Stimulated activated CD4-positive, alpha-beta T cell treated with anti-CD3 and anti-CD28 coated beads, Interleukin-1b, Interleukin-23, amount 100 ng/mL, for 4 hours (primary cell): ENCODE results near the gene EXOC4.
"Not testable (repeated sequence)": the region's sequence is repeated elsewhere in the genome, so short reads cannot be mapped to it uniquely, and the experiment has no call there.

Experiments used
- DNase-seq, 2 donors: peaks; one replicate each; pipeline ENCODE4 v3.0.0-alpha.2; 2020; ENCODE audit warnings: low read depth in 2 of 2

Gene EXOC4

DNA sequence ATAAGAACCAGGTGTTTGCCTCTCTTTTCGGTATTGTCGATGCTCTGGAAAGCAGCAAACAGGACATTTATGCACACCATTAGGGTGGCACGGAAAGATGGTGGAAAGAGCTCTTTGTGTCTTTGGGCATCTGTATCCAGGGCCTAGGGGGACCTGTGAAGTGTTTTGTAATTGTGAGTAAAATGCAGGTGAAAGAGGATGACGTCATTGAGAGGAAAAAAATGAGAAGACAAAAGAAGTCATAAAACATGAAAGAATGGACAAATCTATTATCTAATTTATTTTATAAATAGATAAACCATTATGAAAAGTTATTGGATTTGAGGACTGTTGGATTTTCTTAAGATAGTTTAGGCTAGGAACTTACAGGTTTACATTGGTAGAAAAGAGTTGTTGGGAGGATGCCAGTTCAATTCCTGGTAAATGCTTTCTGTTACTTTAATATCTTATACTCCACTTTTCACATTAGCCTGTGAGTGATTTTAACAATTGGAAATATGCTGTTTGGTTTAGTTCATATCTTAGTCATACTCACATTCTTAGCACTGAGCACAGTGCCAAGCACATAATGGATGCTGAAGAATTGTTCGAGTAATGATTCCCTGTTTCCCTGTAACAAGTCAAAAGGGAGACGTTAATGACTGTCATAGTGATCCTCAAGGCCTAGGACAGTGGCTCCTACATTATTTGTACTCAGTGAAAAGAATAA is 62.6 kb downstream of the EXOC4 start:
- DNase-seq, result no peak

- no peak for DNase-seq
Measured at GRCh38 chr7:133319842-133320241, 67.0 kb downstream of the EXOC4 start.

GRCh38 chr7:133320891-133321290 is 68.0 kb downstream of the EXOC4 start:
- DNase-seq, result no peak

- DNase-seq, result not testable (repeated sequence)
Measured at GRCh38 chr7:133321366-133321765, 68.5 kb downstream of the EXOC4 start.

DNA sequence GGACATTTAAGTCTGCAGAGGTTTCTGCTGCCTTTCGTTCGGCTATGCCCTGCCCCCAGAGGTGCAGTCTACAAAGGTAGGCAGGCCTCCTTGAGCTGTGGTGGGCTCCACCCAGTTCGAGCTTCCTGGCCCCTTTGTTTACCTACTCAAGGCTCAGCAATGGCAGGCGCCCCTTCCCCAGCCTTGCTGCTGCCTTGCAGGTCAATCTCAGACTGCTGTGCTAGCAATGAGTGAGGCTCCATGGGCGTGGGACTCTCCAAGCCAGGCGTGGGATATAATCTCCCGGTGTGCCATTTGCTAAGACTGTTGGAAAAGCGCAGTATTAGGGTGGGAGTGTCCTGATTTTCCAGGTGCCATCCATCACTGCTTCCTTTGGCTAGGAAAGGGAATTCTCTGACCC is 73.9 kb downstream of the EXOC4 start:
- DNase-seq, result not testable (repeated sequence)

DNA sequence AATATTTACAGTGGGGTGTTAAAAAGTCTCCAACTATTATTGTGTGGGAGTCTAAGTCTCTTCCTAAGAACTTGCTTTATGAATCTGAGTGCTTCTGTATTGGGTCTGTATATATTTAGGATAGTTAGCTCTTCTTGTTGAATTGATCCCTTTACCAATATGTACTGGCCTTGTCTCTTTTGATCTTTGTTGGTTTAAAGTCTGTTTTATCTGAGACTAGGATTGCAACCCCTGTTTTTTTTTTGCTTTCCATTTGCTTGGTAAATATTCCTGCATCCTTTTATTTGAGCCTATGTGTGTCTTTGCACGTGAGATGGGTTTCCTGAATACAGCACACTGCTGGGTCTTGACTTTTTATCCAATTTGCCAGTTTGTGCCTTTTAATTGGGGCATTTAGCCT is 75.1 kb downstream of the EXOC4 start:
- DNase-seq, result not testable (repeated sequence)

DNA sequence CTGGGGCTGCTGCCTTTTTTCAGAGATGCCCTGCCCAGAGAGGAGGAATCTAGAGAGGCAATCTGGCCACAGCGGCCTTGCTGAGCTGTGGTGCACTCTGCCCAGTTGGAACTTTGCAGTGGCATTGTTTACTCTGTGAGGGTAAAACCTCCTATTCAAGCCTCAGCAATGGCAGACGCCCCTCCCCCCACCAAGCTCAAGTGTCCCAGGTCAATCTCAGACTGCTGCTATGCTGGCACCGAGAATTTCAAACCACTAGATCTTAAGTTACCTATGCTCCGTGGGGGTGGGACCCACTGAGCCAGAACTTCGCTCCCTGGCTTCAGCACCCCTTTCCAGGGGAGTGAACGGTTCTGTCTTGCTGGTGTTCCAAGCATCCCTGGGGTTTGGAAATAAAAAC is 77.2 kb downstream of the EXOC4 start:
- no peak for DNase-seq

DNA sequence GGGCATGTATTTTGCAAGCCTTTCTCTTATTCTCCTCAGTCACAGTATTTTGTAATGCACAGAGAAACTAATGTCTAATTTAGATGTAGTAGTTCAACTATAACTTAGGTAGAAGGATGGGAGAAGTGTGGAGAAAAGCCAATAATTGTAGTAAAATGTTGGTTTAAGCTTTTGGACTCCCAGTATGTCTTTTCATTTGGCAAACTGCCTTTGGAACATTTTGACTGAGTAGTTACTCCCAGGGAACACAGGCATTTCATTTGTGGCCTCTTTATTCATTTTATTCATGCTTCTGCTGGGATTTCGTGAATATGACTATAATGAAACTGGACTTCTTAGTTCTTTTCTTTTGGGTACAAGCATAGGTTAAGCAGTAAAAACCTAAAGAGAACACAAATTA is 79.0 kb downstream of the EXOC4 start:
- DNase-seq, result no peak

GRCh38 chr7:133339772-133340171 is 86.9 kb downstream of the EXOC4 start:
- no peak for DNase-seq

DNA sequence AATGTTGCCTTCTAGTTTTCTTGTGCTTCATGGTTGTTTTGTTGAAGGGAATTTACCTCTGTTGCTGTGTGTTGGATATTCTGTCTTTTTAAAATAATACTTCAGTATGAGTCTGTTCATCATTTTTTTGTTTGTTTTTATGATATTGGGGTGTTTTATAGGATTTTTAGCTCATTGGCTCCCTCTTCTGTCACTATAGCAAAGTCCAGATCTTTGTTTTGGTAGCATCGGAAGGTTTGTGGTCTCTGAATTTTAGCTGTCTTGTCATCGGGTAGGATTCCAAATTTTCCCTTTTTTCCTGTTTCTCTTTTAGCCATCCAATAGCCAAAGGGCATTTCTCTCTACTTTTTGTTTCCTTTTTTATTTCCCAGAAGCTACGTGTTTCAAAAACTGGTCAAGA is 91.4 kb downstream of the EXOC4 start:
- DNase-seq, result no peak

- DNase-seq, result no peak
Measured at GRCh38 chr7:133345690-133346421, 93.0 kb downstream of the EXOC4 start.

GRCh38 chr7:133348250-133348649 is 95.4 kb downstream of the EXOC4 start:
- no peak for DNase-seq

GRCh38 chr7:133349101-133349500 is 96.2 kb downstream of the EXOC4 start:
- no peak for DNase-seq

DNA sequence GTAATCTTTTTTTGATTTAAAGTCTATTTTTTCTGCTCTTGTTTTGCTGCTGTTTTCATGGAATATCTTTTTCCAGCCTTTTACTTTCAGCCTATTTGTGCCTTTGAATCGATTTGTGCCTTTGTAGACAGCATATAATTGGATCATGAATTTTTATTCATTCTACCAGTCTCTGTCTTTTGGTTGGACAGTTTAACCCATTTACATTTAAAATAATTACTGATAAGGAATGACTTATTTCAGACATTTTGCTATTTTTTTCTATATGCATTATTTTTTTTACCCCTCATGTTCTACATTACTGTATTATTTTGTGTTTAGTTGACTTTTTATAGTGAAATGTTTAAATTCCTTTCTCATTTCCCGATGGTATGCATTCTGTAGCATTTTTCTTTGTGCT is 99.6 kb downstream of the EXOC4 start:
- no peak for DNase-seq

DNA sequence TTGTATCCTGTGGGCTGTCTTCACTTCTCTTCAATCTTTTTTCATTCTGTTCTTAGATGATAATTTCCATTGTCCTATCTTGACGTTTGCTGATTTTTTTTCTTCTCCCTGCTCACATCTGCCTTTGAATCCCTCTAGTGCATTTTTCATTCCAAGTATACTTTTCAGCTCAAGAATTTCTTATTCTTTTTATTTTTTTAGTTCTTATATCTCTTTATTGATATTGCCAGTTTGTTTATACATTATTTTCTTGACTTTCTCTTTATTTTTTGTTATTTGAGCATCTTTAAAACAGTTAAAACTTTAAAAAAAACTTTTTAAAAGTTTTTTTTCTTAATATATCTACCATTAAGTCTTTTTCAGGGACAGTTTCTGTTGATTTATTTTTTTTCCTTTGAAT is 100.9 kb downstream of the EXOC4 start:
- DNase-seq, result no peak

- no peak for DNase-seq
Measured at GRCh38 chr7:133354546-133355324, 101.9 kb downstream of the EXOC4 start.

GRCh38 chr7:133355325-133355708 is 102.4 kb downstream of the EXOC4 start:
- DNase-seq, result no peak

DNA sequence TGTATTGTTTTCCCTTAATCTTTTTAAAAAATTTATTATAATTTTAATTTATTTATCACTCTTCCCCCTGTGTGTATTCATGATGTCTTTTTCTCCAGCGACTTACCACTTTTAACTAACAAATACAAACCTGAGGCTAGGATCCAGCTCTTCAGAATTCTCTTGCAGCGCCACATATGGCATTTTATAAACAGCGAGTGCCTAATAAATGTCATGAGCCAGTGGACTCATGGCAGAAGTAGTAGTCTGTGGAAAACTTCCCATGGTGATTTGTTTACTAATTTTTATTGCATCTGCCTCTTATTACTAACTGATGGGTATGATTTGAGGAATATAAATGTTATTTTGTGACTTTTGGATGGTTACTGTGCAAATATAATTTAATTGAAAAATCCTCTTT is 102.9 kb downstream of the EXOC4 start:
- DNase-seq, result no peak

DNA sequence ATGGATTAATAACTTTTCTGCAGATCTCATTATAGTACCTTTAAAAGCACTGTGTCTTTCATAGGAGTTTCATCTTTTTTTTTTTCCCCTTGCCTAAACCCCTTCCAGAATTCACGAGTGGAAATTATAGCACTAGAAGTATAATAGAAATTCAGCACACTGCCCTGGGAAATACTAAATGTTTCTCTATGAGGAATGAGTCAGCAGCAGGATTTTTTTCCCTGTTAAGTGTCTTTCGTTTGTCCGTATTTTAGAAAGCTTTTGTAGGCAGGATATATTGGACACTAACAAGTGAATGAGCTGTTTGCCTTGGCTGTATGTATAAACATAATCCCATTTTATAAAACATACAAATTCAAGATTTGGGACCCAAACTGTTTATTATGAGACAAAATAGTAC is 105.8 kb downstream of the EXOC4 start:
- no peak for DNase-seq

- DNase-seq, result no peak
Measured at GRCh38 chr7:133359449-133359848, 106.6 kb downstream of the EXOC4 start.

DNA sequence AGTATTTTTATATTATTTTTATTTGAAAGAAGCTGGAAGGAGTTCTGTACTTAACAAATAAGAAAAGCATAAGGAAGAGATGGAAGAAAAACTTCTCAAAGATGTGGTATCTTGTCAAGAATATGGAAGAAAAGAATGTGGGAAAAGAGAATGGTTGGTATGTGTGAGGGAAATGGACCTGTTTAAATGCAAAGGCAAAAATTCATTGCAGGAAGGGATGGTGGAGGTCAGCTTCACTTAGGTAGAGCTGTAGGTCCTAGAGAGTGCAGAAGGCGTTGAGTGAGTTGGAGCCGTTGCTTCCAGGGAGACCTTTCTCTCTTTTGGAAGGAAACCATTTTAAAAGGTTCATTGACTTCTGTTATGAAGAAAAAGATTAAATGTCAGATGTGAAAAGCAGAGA is 107.3 kb downstream of the EXOC4 start:
- DNase-seq, result no peak

GRCh38 chr7:133361806-133362205 is 108.9 kb downstream of the EXOC4 start:
- DNase-seq, result no peak
